GM23248 (cell line): ENCODE results near the gene TMEM164.

ENCODE experiments used
- EZH2 ChIP-seq: fragments of 200-600 bp; sonication (generic); IDR thresholded peaks from 2 replicates; pipeline ENCODE4 v1.6.1; 2018; ENCODE audit warnings: antibody characterized with exemption, mild to moderate bottlenecking; ENCODE audit not compliant: insufficient read depth, poor library complexity, severe bottlenecking
- EZH2phosphoT487 ChIP-seq: fragments of 200-600 bp; sonication (generic); IDR thresholded peaks from 2 replicates; pipeline ENCODE4 v1.6.1; 2018; ENCODE audit warnings: antibody characterized with exemption, moderate library complexity, mild to moderate bottlenecking, low read depth; ENCODE audit not compliant: insufficient read depth

GRCh38 chrX:110087485-110088356 lies 84.8 kb downstream of the TMEM164 start:
- TF ChIP-seq EZH2phosphoT487, result no peak
- no peak for TF ChIP-seq EZH2
